GM19463 (cell line): ENCODE measurements around the gene TRPM7.
"Not testable (repeated sequence)": the region's sequence is repeated elsewhere in the genome, so short reads cannot be mapped to it uniquely, and the experiment has no call there.

Experiments used
- ATAC-seq: cut with Tn5 transposase; IDR thresholded peaks from one replicate; pipeline ENCODE4 v1.9.1; 2021; ENCODE audit warnings: mild to moderate bottlenecking, moderate library complexity; ENCODE audit not compliant: unreplicated experiment

The TRPM7 gene

DNA sequence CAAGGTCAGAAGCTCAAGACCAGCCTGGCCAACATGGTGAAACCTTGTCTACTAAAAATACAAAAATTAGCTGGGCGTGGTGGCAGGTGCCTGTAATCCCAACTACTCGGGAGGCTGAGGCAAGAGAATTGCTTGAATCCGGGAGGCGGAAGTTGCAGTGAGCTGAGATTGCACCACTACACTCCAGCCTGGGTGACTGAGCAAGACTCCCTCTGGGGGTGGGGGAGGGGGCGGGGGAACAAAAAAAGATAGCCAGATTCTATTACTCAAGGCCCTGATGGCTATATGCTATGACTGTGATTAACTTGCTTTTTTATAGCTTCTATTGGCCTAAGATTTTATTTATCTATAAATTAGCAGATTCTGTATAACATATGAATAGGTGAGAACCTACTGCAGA, 112.8 kb downstream of the TRPM7 start:
- not testable (repeated sequence) for ATAC-seq

DNA sequence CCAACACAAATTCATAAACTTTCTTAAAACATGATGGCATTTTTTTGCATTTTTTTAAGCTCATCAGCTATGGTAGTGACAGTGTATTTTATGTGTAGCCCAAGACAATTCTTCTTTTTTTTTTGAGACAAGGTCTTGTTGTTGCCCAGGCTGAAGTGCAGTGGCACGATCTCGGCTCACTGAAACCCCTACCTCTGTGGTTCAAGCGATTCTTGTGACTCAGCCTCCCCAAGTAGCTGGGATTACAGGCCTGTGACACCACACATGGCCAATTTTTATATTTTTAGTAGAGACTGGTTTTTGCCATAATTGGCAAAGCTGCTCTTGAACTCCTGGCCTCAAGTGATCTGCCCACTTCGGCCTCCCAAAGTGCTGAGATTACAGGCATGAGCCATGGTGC, 122.8 kb downstream of the TRPM7 start:
- no peak for ATAC-seq

DNA sequence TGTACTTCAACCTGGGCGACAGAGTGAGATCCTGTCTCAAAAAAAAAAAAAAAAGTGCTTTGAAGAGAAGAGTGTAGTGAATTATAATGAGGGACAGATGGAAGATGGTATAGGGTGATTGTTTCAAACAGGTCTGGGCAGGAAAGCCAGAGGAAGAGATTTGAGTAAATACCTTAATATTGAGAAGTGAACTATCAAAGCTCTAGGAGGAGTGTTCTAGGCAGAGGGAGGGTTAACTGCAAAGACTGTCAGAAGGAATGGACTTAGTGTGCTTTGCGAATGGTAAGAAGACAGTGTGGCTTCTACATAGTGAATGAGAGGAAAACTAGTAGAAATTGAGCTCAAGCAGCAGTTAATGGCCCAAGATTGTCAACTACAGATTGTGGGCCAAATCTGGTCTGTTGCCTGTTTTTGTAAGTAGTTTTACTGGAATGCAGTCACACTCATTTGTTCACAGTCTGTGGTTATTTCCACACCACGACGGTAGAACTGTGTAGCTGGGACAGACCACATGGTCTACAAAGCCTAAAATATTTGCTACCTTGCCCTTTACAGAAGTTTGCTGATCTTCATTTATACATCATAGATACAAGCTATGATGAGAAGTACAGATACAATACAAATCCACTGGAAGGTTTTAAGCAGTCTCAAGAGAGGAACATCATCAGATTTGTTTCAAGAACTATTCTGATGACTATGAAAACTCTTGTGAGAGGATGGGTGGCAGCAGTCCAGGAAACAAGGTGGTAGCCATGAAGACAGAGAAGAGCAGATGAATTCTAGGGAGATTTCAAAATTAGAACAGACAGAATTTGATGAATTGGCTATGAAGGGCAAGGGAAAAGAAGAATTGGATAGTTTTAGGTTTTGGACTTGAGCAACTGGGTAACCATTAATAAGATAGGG, 123.6 kb downstream of the TRPM7 start:
- ATAC-seq: no peak

DNA sequence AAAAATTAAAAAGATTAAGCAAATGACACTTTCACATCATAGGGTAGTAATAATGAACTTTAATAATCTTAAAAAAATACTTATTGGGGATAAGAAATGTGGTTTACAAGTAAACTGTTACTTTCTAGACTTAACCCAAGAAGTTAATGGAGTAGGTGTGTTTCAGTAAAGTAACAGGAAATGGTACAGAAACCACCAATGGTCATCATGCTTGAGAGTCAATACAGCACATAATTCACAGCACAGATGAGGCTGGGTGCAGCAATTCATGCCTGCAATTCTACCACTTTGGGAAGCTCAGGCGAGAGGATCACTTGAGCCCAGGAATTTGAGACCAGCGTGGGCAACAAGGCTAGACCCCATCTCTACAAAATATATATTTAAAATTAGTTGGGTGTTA, 128.6 kb downstream of the TRPM7 start:
- ATAC-seq: no peak

DNA sequence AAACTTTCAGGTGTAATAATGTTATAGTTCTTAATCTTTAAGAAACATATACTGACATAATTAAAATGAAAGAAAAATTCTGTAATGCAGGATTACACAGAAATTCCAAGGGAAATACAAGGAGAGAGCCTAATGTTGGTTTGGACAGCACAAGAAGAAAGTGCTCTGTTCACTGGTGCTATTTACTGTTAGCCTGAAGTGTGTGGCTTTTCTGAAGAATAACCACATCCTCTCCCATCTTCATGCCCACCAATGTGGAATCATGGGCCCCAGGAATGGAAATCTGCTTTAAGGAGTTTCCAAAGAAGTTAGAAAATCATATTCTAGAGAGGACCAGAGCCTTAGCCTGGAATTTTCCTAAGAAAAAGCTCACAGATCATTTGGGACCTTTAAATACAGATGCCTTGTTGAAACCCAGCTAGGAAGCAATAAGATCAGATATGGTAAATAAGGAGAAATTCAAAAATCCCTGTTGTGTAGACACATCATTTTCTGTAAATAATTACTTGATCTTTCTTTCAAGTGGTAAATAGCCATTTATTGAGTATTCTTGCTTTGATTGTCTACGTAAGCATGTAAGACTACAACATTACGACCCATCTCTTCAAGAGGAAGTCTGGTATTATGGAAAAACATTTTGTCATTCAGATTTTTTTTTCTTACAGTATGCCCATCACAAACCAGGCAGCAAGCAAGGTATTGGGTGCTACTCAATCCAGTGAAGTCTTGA, 129.8 kb downstream of the TRPM7 start:
- ATAC-seq: no peak

DNA sequence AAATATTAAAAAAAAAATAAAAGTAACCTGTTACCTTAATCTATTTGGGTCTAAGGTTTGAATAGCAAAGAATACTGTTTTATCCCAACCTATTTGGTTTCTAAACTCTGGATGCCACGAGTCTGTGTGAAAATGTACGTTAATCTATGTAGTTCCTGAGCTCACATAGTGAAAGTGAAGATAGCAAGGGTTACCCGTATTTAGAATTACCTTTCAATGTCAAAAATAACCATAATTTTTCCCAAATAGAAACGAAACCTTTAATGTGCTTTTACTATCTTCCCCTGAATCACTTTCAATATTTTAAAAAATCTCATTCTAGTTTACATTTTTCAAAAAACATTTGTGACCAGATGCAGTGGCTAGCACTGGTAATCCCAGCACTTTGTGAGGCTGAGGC, 134.4 kb downstream of the TRPM7 start:
- no peak for ATAC-seq

DNA sequence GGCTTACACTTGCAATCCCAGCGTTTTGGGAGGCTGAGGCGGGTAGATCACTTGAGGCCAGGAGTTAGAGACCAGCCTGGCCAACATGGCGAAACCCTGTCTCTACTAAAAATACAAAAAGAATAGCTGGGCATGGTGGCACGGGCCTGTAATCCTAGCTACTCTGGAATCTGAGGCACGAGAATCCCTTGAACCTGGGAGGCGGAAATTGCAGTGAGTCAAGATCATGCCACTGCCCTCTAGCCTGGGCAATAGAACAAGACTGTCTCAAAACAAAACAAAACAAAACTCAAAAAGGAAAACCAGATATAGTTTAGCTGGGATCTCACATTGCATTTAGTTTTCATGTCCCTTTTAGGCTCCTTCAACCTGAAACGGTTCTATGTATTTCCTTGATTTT, 137.3 kb downstream of the TRPM7 start:
- no peak for ATAC-seq

DNA sequence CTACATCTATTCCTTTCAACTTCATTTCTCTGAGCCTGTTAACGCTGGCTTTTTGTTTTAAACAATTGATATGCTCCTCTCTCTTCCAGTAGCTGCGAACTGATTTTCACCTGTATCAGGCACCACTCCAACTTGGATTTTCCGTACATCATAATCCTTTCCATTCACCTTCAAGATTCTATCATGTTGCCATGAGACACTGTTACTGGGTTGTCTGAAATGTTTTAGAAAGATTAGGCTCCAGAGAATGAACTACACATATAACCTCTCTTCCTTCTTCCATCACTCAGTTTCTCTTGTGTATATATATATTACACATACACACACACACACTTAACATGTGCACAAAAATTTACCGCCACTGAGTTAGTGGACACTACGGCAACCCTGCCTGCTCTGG, 140.0 kb downstream of the TRPM7 start, which contains the start of gene USP50:
Gene USP50, minus strand, starts transcription at position 101 of the 400 bp plus-strand sequence. CDS start 141 bp downstream, outside the sequence.
- ATAC-seq: no peak

DNA sequence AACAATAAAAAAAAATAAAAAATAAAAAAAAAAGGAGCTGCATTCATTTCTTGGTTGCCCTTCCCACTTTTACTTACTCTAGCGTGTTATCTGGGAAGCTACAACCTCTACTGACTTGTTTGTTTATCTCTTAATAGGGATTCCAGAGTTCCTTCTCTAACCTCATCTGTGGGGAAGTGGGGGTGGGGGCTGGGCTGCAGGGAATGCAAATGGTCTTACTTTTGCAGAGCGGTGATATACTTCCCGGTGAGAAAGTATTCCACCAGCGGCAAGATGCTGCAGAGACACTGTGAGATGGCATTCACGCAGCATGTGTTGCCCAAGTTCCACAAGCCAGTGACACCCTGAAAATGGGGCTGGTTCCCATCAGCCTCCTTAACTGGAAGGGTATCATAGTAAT, 142.2 kb downstream of the TRPM7 start:
- ATAC-seq: no peak

DNA sequence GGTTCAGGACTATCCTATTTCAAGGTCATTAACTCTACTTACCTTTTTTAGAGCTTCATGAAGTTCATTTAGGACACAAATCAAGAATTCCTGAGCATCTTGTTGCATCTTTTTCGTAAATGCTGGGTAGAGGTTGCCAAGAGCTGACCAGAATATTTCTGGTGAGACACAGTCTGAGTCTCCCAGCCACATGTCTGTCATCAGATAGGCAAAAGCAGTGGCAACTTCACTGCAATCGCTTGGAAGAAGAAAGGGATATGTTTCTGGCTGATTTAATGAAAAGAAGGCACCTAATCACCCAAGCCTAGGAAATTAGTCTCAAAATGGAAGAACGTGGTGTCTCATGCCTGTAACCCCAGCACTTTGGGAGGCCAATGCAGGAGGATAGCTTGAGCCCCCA, 143.0 kb downstream of the TRPM7 start:
- no peak for ATAC-seq

DNA sequence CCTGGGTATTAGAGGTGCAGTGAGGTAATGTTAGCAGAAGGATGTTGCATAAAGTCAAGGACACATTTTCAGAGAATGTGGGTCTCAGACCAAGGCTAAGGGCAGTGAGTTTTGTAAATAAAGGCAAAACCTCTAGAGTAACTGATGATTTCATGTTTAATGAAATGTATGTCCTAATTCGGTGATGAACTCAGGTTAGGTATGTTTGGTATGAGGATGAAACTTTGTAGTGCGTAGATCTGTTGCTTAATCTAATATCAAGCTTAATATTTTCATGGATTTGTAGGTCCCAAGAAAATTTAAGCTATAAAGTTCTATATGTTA, 143.7 kb downstream of the TRPM7 start:
- no peak for ATAC-seq

DNA sequence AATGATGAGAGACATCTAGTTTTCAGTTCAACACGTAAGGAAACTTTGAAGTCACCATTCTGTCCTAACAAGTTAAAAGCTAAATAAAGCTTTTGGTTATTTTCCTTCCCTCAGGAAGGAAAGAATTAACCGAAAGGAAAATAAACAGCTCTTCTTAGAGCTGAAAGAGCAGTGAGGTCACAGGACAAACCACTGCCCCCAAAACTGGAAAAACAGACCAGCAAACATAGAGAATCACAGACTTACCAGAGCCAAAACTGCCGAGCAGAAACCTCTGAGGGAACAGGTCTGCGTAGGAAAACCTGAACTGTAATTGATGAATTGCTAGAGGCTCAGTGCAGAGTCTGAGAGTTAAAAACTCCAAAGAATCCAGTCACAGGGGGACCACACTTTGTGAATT, 154.8 kb downstream of the TRPM7 start:
- no peak for ATAC-seq

DNA sequence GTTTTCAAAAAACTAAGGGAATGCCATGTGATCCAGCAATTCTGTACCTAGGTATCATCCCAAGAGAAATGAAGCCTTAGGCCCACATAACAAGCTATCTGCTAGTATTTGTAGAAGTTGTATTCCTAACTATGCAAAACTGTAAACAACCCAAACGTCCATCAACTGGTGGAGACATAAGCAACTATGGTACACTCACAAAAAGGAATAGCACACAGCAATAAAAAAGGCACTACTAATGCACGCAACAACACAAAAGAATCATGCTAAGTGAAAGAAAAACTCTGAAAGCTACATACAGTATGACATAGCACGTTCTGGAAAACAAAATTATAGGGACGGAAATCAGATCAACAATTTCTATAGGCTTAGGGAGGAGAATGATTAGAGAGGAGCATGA, 155.4 kb downstream of the TRPM7 start:
- ATAC-seq: no peak

DNA sequence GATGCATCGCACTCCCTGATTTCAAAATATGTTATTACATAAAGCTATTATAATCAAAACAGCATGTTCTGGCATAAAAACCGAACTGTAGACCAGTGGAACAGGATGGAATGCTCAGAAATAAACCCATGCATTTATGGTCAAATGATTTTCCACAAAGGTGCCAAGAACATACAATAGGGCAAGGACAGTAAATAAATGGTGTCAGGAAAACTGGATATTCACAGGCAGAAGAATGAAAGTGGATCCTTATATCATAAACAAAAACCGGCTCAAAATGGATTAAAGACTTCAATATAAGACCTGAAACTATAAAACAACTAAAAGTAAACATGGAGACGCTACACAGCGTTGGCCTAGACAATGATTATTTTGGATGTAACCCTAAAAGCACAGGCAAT, 162.7 kb downstream of the TRPM7 start:
- no peak for ATAC-seq

DNA sequence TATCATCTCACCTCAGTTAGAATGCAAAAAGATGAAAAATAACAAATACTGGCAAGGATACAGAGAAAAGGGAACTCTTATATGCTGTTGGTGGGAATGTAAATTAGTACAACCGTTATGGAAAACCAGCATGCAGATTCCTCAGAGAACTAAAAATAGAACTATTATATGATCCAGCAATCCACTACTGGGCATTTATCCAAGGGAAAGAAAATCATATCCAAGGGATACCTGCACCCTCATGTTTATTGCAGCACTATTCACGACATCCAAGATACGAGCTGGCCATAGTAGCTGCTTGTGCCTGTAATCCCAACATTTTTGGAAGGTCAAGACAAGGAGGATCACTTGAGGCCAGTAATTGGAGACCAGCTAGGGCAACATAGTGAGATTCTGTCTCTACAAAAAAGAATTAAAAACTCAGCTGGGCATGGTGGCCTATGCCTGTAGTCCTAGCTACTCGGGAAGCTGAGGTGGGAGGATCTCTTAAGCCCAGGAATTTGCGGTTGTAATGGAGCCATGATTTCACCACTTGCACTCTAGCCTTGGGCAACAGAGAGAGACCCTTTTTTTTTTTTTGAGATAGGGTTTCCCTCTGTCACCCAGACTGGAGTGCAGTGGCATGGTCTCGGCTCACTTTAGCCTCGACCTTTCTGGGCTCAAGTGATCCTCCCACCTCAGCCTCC, 166.7 kb downstream of the TRPM7 start:
- ATAC-seq: no peak

DNA sequence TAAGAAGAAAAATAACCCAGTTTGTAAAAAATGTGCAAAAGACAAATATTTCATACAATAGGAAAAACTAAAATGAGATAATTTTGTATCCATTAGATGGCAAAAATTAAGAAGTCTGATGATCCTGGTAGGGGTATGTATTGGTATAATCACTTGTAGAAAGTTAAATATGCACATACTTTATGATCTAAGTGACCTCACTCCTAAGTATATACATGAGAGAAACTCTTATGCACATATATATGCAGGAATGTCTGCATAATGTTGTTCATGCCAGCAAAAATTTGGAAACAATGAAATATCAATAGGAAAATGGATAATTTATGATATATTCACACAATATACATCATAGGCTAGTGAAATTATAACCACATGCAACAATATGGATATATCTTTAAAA, 173.6 kb downstream of the TRPM7 start:
- no peak for ATAC-seq
